NB4 (cell line): ENCODE data around the gene SLX9.
A peak's percentile ranks its signal among the peaks of the same experiment; 100 is the strongest.

Experiments
- DNase-seq: peaks from one replicate; pipeline ENCODE4 v3.0.0; 2010; ENCODE audit warnings: low read depth
- H3K4me3 ChIP-seq: one replicate; pipeline ENCODE4 v1.5.1; 2011; ENCODE audit warnings: mild to moderate bottlenecking, low read depth, low read length, moderate library complexity
- CTCF ChIP-seq: IDR thresholded peaks from one replicate; pipeline ENCODE4 v1.5.1; 2012; ENCODE audit warnings: low read depth, low read length
- MAX ChIP-seq: IDR thresholded peaks from 2 replicates; pipeline ENCODE4 v1.6.1; 2011; ENCODE audit warnings: low read depth, low read length
- MYC ChIP-seq: IDR thresholded peaks from 2 replicates; pipeline ENCODE4 v1.6.1; 2011; ENCODE audit warnings: low read depth, low read length
- POLR2A ChIP-seq: IDR thresholded peaks from 2 replicates; pipeline ENCODE4 v1.6.1; 2011; ENCODE audit warnings: mild to moderate bottlenecking; ENCODE audit not compliant: insufficient read length; ENCODE audit errors: extremely low read depth

The SLX9 gene

DNA sequence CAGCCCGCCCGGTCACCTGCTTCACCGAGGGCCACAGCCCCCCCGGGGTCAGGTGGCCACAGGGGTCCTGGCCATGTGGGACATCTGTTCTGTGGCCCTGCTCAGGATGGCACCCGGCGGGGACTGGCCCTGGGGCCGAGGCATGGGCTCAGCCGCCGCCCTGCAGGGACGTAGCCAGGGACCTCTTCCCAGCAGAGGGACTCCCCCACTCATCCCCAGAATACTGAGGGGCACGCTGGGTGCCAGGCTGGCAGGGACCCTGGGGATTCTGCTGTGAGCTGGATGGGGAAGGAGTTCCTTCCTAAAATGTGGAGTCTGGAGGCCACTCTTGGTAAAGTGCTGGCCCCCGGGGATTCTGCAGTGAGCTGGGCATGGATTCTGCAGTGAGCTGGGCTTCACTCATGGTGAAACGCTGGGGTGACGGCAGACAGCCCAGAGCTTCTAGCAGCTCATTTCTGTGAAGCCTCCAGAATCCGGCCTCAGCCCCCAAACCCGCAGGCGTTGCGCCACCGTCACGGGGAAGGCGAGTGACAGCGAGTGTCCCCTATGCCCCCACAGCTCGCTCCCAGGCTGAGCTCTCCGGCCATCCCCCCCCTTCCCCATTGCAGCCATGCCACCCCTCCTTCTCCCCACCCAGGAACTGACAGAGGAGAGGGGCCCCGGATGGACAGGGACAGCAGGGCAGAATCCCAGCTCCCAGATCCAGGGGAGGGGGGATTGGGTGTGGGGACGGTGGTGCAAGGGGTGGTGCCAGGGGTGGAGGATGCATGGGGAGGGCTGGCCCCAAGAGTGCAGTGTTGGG lies 20.5 kb upstream of the SLX9 start:
- H3K4me3 ChIP-seq: peak overlapping the region; percentile 92
- no peak for TF ChIP-seq CTCF
- TF ChIP-seq MAX: peak; percentile 64; the same call in 1 of the 2 replicates
- DNase-seq: peak; percentile 94

DNA sequence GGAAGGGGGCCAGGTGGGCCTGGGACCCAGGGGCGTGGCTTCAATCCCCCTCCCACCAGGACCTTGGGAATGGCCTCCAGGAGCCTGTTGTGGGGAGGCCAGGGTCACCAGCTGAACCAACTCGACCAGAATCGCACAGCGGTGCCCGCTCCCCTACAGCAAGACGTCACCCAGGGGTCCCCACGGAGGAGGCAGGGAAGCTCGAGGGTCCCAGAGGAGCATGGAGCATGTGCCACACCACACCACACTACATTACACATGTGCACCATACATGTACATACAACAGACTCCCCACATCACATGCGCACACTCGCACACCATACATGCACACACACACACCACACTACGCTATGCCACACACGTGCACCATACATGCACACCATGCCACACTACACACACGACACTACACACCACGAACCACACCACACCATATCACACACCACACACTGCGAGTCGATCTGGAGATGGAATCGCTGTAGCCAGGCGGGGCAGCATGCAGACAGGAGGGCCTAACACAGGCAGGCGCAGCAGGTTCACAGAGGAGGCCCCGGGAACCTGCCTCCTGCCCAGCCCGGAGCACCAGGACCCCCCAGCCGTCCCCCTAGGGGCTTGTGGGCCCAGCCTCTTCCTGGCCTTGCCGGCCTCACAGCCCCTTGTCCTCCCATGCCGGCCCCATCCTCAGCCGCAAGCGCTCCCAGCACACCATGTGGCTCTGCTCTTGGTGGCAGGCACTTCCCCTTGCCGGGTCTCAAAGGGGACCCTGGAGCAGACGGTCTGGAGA lies 19.7 kb upstream of the SLX9 start:
- DNase-seq: peak; percentile 87
- TF ChIP-seq MAX (peak; percentile 94), MYC (peak; percentile 58), POLR2A (no peak)
- peak overlapping the region; percentile 92 for H3K4me3 ChIP-seq

DNA sequence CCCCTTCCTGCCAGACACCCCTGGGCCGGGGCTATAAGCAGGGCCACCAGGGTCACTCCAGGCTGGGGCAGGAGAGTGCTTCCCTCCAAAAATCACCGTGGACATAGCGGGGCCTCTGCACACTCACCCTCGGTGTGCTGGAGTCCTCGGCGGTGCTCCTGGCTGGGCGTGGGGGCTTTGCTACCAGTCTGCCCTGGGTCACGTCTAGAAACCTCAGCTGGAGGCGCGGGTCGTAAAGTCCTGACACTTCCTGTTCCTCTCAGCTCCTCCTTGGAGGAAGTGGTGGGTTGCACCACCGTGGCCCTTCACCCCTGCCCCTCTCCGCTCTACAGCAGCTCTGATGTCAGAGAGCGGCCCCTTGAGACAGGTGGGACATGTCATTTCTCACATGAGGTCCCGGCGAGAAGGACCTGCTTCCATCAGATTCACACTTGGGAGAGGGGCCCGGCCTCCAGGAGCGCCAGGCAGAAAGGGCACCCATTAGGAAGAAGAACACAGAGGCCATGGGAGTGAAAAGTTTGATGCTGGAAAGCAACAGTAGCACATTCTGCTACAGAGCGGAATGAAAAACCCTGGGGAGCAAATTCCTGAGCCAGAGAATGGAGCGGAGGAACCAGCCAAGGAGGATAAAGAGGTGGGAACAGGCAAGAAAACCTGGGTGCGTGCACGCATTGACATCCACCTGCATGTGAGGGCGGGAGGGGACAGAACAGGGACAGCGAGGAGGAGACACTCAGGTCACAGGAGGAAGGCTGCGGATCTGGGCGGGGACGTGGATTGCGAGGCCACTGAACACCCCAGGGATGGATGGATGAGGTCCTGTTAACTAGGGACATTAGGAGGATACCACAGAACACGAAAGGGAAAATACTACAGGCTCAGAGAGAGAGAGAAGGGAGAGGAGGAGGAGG lies 18.9 kb upstream of the SLX9 start, which contains the start of gene ITGB2:
ITGB2 (minus strand) TSS at position 206 of the 911 bp plus-strand sequence. CDS start 10,117 bp downstream, outside the sequence.
- TF ChIP-seq CTCF (no peak), MYC (no peak; the same call in 1 of the 2 replicates), MAX (no peak; the same call in 1 of the 2 replicates), POLR2A (no peak)
- H3K4me3 ChIP-seq: peak within 1 kb of the TSS; percentile 92
- peak; percentile 95 for DNase-seq

GRCh38 chr21:44921928-44922327 lies 17.9 kb upstream of the SLX9 start:
- no peak for DNase-seq
- TF ChIP-seq MYC (no peak), CTCF (no peak), POLR2A (no peak), MAX (no peak)
- no peak overlapping the region for H3K4me3 ChIP-seq

DNA sequence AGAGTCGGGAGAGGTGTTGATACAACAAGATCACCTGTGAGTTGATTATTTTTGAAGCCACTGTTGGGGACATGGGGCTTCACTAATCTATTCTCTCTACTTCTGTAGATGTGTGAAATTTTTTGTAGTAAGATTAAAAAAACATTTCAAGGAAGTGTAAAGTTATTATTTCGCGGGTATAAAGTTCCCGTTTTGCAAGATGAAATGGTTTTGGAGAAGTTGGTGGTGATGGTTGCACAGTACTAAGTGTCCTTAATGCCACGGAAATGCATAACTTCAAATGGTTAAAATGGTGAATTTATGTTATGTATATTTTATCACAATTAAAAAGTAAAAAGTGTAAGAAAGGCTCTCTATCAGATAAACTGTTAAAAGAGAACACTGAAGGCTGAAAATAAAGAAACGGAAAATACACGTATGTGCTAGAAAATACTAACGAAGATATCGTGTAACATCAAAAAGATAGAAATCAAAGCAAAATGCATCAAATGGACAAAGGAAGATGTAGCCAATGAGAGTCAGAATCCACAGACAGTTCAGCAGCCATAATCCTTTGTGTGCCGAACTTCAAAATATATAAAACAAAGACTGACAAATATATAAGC lies 16.2 kb upstream of the SLX9 start:
- TF ChIP-seq MAX (no peak), MYC (no peak), POLR2A (no peak), CTCF (no peak)
- DNase-seq: peak; percentile 62
- H3K4me3 ChIP-seq: no peak overlapping the region
